ENCODE measurements around the gene SUPT5H. TPM values are rescaled to one million over a fixed set of nuclear protein-coding genes. Genes with fewer than 3 reads are reported as not detected.

Gene SUPT5H
- total and polyA plus RNA-seq, 2 of the 13 experiments (the other 11 are each of a cell fraction or from before 2014, with no cell fraction given), result 48.2 to 51.7 TPM

DNA sequence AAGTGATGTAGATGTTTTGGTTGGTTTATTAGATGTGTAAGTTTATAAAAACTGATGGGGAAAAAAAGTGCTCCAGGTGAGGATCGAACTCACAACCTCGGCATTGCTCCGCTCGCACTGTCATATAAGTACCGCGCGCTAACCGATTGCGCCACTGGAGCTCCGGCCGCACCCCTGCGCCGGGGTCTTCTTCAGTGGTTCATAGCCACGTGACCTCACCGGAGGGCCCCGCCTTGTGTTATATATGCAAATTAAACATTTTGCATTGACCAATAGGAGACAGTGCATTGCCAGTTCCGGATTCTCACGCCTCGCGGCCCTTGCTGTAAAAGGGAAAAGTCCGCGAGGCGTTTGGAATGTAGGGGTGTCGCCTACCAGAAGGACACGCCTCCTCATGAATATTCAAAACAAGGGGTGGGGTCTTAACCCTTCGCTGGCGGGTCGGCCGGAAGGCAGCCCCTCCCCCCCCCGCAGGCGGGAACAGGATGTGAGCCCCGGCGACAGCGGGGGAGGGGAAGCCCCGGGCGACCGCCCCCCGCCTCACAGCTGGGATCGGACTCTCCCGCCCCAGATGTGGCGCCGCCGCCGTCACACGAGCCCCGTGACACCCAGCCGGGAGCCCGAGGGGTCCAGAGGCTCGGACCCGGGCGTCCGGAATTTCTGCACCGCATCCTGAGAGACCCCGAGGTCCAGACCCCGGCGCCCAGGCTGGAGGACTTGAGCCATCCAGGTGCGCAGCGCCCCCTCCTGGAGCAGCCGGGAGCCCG is 33.1 kb upstream of the SUPT5H start, which contains the start of gene PLEKHG2 (continued):
- peak; percentile 40; the same call in 1 of the 2 replicates for TF ChIP-seq NFIC (IDR thresholded peaks at IDR 0.05; ENCODE audit: low read length)
- TF ChIP-seq ZNF136 (CRISPR knock-in tag; IDR thresholded peaks at IDR 0.05; ENCODE audit: low read depth), result no peak
- TF ChIP-seq, protein P1, sequence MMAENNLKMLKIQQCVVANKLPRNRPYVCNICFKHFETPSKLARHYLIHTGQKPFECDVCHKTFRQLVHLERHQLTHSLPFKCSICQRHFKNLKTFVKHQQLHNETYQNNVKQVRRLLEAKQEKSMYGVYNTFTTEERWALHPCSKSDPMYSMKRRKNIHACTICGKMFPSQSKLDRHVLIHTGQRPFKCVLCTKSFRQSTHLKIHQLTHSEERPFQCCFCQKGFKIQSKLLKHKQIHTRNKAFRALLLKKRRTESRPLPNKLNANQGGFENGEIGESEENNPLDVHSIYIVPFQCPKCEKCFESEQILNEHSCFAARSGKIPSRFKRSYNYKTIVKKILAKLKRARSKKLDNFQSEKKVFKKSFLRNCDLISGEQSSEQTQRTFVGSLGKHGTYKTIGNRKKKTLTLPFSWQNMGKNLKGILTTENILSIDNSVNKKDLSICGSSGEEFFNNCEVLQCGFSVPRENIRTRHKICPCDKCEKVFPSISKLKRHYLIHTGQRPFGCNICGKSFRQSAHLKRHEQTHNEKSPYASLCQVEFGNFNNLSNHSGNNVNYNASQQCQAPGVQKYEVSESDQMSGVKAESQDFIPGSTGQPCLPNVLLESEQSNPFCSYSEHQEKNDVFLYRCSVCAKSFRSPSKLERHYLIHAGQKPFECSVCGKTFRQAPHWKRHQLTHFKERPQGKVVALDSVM (CRISPR knock-in tag; IDR thresholded peaks at IDR 0.05), result peak; percentile 19
- peak; percentile 91; the same call in 1 of the 2 replicates for TF ChIP-seq KLF12 (CRISPR knock-in tag; IDR thresholded peaks at IDR 0.05; ENCODE audit: borderline replicate concordance)
- TF ChIP-seq POLR2A (IDR thresholded peaks at IDR 0.05; ENCODE audit: insufficient read depth in 1 of 2, low read depth in 2 of 2, low read length in 2 of 2), result peak; percentile 48 to 63; a peak in 3 of 4 replicates
- TF ChIP-seq JUNB (CRISPR knock-in tag; IDR thresholded peaks at IDR 0.05; ENCODE audit: borderline replicate concordance), result no peak
- TF ChIP-seq PHF21A (CRISPR knock-in tag; IDR thresholded peaks at IDR 0.05), result peak; percentile 60; the same call in 1 of the 2 replicates
- TF ChIP-seq MAZ (IDR thresholded peaks at IDR 0.05; ENCODE audit: borderline replicate concordance, low read depth, low read length), result peak; percentile 87
- TF ChIP-seq MAZ (CRISPR knock-in tag; IDR thresholded peaks at IDR 0.05; ENCODE audit: low read depth), result no peak; the same call in 1 of the 2 replicates
- TF ChIP-seq ZNF253 (CRISPR knock-in tag; IDR thresholded peaks at IDR 0.05; ENCODE audit: borderline replicate concordance), result no peak
- TF ChIP-seq ZBTB7A (CRISPR knock-in tag; IDR thresholded peaks at IDR 0.05), result peak; percentile 80
- TF ChIP-seq RXRB (CRISPR knock-in tag; IDR thresholded peaks at IDR 0.05; ENCODE audit: borderline replicate concordance), result peak; percentile 66
- TF ChIP-seq ADNP (CRISPR knock-in tag; IDR thresholded peaks at IDR 0.05), result 0 out of 2 replicates have a peak, but pooled peaks have one; percentile 61
- TF ChIP-seq JARID2 (CRISPR knock-in tag; IDR thresholded peaks at IDR 0.05; ENCODE audit: insufficient replicate concordance), result peak; percentile 64
- TF ChIP-seq ARHGAP35 (CRISPR knock-in tag; IDR thresholded peaks at IDR 0.05; ENCODE audit: borderline replicate concordance), result 0 out of 2 replicates have a peak, but pooled peaks have one; percentile 38
- TF ChIP-seq ZIK1 (CRISPR knock-in tag; IDR thresholded peaks at IDR 0.05; ENCODE audit: borderline replicate concordance, low read depth), result no peak
- TF ChIP-seq ZNF350 (CRISPR knock-in tag; IDR thresholded peaks at IDR 0.05; ENCODE audit: borderline replicate concordance, low read depth), result peak; percentile 72
- TF ChIP-seq MEIS1 (CRISPR knock-in tag; IDR thresholded peaks at IDR 0.05; ENCODE audit: borderline replicate concordance), result peak; percentile 2; the same call in 1 of the 2 replicates
- TF ChIP-seq CHD2 (IDR thresholded peaks at IDR 0.05; ENCODE audit: low read depth, low read length), result peak; percentile 80
- TF ChIP-seq, protein P2, sequence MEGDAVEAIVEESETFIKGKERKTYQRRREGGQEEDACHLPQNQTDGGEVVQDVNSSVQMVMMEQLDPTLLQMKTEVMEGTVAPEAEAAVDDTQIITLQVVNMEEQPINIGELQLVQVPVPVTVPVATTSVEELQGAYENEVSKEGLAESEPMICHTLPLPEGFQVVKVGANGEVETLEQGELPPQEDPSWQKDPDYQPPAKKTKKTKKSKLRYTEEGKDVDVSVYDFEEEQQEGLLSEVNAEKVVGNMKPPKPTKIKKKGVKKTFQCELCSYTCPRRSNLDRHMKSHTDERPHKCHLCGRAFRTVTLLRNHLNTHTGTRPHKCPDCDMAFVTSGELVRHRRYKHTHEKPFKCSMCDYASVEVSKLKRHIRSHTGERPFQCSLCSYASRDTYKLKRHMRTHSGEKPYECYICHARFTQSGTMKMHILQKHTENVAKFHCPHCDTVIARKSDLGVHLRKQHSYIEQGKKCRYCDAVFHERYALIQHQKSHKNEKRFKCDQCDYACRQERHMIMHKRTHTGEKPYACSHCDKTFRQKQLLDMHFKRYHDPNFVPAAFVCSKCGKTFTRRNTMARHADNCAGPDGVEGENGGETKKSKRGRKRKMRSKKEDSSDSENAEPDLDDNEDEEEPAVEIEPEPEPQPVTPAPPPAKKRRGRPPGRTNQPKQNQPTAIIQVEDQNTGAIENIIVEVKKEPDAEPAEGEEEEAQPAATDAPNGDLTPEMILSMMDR (CRISPR knock-in tag; IDR thresholded peaks at IDR 0.05), result peak; percentile 89
- peak; percentile 84 for TF ChIP-seq RBFOX2 (IDR thresholded peaks at IDR 0.05; ENCODE audit: low read depth, low read length)
- peak; percentile 41; the same call in 1 of the 2 replicates for TF ChIP-seq ZNF232 (CRISPR knock-in tag; IDR thresholded peaks at IDR 0.05; ENCODE audit: borderline replicate concordance)
- TF ChIP-seq ATF2 (CRISPR knock-in tag; IDR thresholded peaks at IDR 0.05), result peak; percentile 90
- peak; percentile 34; the same call in 1 of the 2 replicates for TF ChIP-seq FOXA3 (CRISPR knock-in tag; IDR thresholded peaks at IDR 0.05)
- TF ChIP-seq ZFYVE20 (CRISPR knock-in tag; IDR thresholded peaks at IDR 0.05; ENCODE audit: borderline replicate concordance, low read depth), result no peak
